Measurements from ENCODE around the gene UGT2A3. TPM values are rescaled to one million over a fixed set of nuclear protein-coding genes. Genes with fewer than 3 reads are reported as not detected.

The UGT2A3 gene
- total and polyA plus RNA-seq, 2 of the 4 experiments (the other 2 are of a cell fraction): not detected

GRCh38 chr4:68950033-68950432, 1.6 kb downstream of the UGT2A3 start:
- no peak overlapping the region for H3K4ac ChIP-seq (ENCODE audit: low read depth, low read length)
- no peaks in the 10 kb centered on the region for H3K79me1 ChIP-seq (ENCODE audit: low read depth in 1 of 2, low read length in 2 of 2)
- BruUV-seq (replicated peaks): no TSS peak
- DNase-seq (no peak), ATAC-seq (ENCODE audit: low read depth) (no peak)
- intact Hi-C loops (cut with micrococcal nuclease) (no loop called here), dilution Hi-C loops (cut with HindIII; ENCODE audit: low sequenced_read_pairs, unreplicated experiment) (no loop called here), in situ Hi-C loops (cut with MboI; ENCODE audit: low sequenced_read_pairs) (no loop called here)
- no peak overlapping the region for H3K18ac ChIP-seq (ENCODE audit: low read depth, low read length)
- no peaks in the 10 kb centered on the region for H3K9me3 ChIP-seq (ENCODE audit: control insufficient read depth, insufficient read depth, low read length)
- H3K23ac ChIP-seq (ENCODE audit: low read depth, low read length): no peak overlapping the region
- H4K91ac ChIP-seq (ENCODE audit: insufficient read depth, low read depth, low read length): no peak overlapping the region
- H2AK5ac ChIP-seq (ENCODE audit: low read depth, low read length): no peak overlapping the region
- H3K4me2 ChIP-seq (ENCODE audit: low read depth, low read length): no peak overlapping the region
- no peak overlapping the region for H3K27ac ChIP-seq (ENCODE audit: insufficient read depth, low read length)
- no peak overlapping the region for H3K9ac ChIP-seq (ENCODE audit: low read depth, low read length)
- no peak overlapping the region for H2AFZ ChIP-seq (replicated peaks; ENCODE audit: low read length, poor library complexity)
- H4K5ac ChIP-seq (ENCODE audit: low read depth, low read length): no peak overlapping the region
- WGBS, 2 experiments (ENCODE audit: extremely low coverage in 2 of 2, insufficient read length in 1 of 2): no CpG with 5 or more reads among the region's 2 CpGs
- H3K4me3 ChIP-seq (ENCODE audit: insufficient read depth, low read depth, low read length): no peak overlapping the region
- no peak overlapping the region for H2AK9ac ChIP-seq (replicated peaks; ENCODE audit: low read depth, low read length, poor library complexity)
- H4K20me1 ChIP-seq (ENCODE audit: insufficient read depth, low read length): no peaks in the 10 kb centered on the region
- H3K56ac ChIP-seq (ENCODE audit: extremely low read depth, insufficient read depth, low read length): no peak overlapping the region
- H2BK5ac ChIP-seq (ENCODE audit: low read depth, low read length, poor library complexity, severe bottlenecking): no peak overlapping the region
- TF ChIP-seq POLR2A (IDR thresholded peaks at IDR 0.05; ENCODE audit: low read depth, low read length): no peak
- no peak for TF ChIP-seq RFX5 (IDR thresholded peaks at IDR 0.05; ENCODE audit: low read depth, low read length)
- no peak for TF ChIP-seq BHLHE40 (IDR thresholded peaks at IDR 0.05; ENCODE audit: low read depth, low read length)
- TF ChIP-seq ELK1 (IDR thresholded peaks at IDR 0.05; ENCODE audit: borderline replicate concordance, low read depth, low read length): no peak
- TF ChIP-seq MXI1 (IDR thresholded peaks at IDR 0.05; ENCODE audit: borderline replicate concordance, low read depth, low read length): no peak
- no peak for TF ChIP-seq RCOR1 (IDR thresholded peaks at IDR 0.05; ENCODE audit: insufficient replicate concordance, low read length)
- TF ChIP-seq NFE2L2 (IDR thresholded peaks at IDR 0.05; ENCODE audit: low read depth, low read length): no peak
- no peak for TF ChIP-seq MAFK (IDR thresholded peaks at IDR 0.05; ENCODE audit: low read depth, low read length)
- no peak for TF ChIP-seq CTCF (conservative IDR thresholded peaks at IDR 0.05; ENCODE audit: low read depth, low read length)
- TF ChIP-seq RAD21 (IDR thresholded peaks at IDR 0.05; ENCODE audit: low read length): no peak
- no peak for TF ChIP-seq CHD1 (IDR thresholded peaks at IDR 0.05; ENCODE audit: low read depth, low read length)
- no peaks in the 10 kb centered on the region for H3K27me3 ChIP-seq (ENCODE audit: control insufficient read depth, insufficient read depth, low read length)
- no peak overlapping the region for H4K8ac ChIP-seq (ENCODE audit: low read depth in 2 of 2, low read length in 2 of 2)
- no peak overlapping the region for H2BK20ac ChIP-seq (ENCODE audit: low read depth, low read length)
- ChIA-PET CTCF (no interaction called here), POLR2A (ENCODE audit: unreplicated experiment) (no interaction called here)
- no peak overlapping the region for H2BK120ac ChIP-seq (ENCODE audit: low read depth, low read length)
- no peak overlapping the region for H3K14ac ChIP-seq (replicated peaks; ENCODE audit: low read depth, low read length)
- no peak overlapping the region for H2BK15ac ChIP-seq (ENCODE audit: low read depth, low read length)
- H3K4me1 ChIP-seq (ENCODE audit: control insufficient read depth, insufficient read depth, low read length): no peaks in the 10 kb centered on the region
- H3K36me3 ChIP-seq (ENCODE audit: control insufficient read depth, insufficient read depth, low read length): no peaks in the 10 kb centered on the region
- no peaks in the 10 kb centered on the region for H3K9me1 ChIP-seq (ENCODE audit: insufficient read depth, low read length)
